Mesenchymal stem cell (in vitro differentiated cells and primary cell): ENCODE measurements around the gene GRAP2.

Source experiments
- DNase-seq: peaks from one replicate; pipeline ENCODE4 v3.0.0-alpha.2; 2013
- H2AFZ ChIP-seq: one replicate; pipeline ENCODE4 v1.6.1; 2013; ENCODE audit warnings: low read depth, mild to moderate bottlenecking, control low read depth, inconsistent platforms, low read length, moderate library complexity
- H2AK5ac ChIP-seq: 2 replicates; pipeline ENCODE4 v1.6.1; 2013; ENCODE audit warnings: low read length, moderate library complexity, mild to moderate bottlenecking, inconsistent platforms; ENCODE audit not compliant: severe bottlenecking
- H2BK120ac ChIP-seq: one replicate; pipeline ENCODE4 v1.6.1; 2013; ENCODE audit warnings: low read depth, mild to moderate bottlenecking, inconsistent platforms, low read length, moderate library complexity
- H2BK12ac ChIP-seq, 2 experiments: one replicate each; pipeline ENCODE4 v1.6.1; 2013; ENCODE audit warnings: inconsistent platforms in 2 of 2, low read length in 2 of 2, mild to moderate bottlenecking in 2 of 2, moderate library complexity in 2 of 2, control low read depth in 1 of 2
- H2BK15ac ChIP-seq: one replicate; pipeline ENCODE4 v1.6.1; 2013; ENCODE audit warnings: mild to moderate bottlenecking, low read depth, inconsistent platforms; ENCODE audit not compliant: poor library complexity, severe bottlenecking
- H2BK5ac ChIP-seq: 2 replicates; pipeline ENCODE4 v1.6.1; 2013; ENCODE audit warnings: low read depth, mild to moderate bottlenecking, low read length, control low read depth, inconsistent platforms; ENCODE audit not compliant: poor library complexity, severe bottlenecking
- H3K14ac ChIP-seq, 2 experiments: one replicate each; pipeline ENCODE4 v1.6.1; 2013; ENCODE audit warnings: inconsistent platforms in 2 of 2, low read length in 2 of 2, control low read depth in 1 of 2, mild to moderate bottlenecking in 1 of 2, moderate library complexity in 1 of 2
- H3K18ac ChIP-seq, 2 experiments: one replicate each; pipeline ENCODE4 v1.6.1; 2013; ENCODE audit warnings: inconsistent platforms in 2 of 2, low read length in 2 of 2, control low read depth in 1 of 2, low read depth in 1 of 2, mild to moderate bottlenecking in 1 of 2
- H3K23ac ChIP-seq, 2 experiments: one replicate each; pipeline ENCODE4 v1.6.1; 2013; ENCODE audit warnings: inconsistent platforms in 2 of 2, low read length in 2 of 2, mild to moderate bottlenecking in 2 of 2, moderate library complexity in 2 of 2, control low read depth in 1 of 2
- H3K27ac ChIP-seq: 2 replicates; pipeline ENCODE4 v1.5.1; 2013; ENCODE audit warnings: mild to moderate bottlenecking, moderate library complexity, low read length, control low read depth, inconsistent platforms; ENCODE audit not compliant: poor library complexity, severe bottlenecking
- H3K27me3 ChIP-seq, 2 experiments: 2 replicates each; pipeline versions ENCODE4 v1.6.1 to v1.7.0; 2013; ENCODE audit warnings: low read length in 2 of 2, mild to moderate bottlenecking in 2 of 2, moderate library complexity in 2 of 2, control low read depth in 1 of 2, inconsistent platforms in 1 of 2; ENCODE audit not compliant: control insufficient read depth in 1 of 2, insufficient read depth in 1 of 2
- H3K36me3 ChIP-seq, 2 experiments: 2 replicates each; pipeline versions ENCODE4 v1.6.1 to v1.7.0; 2013; ENCODE audit warnings: low read length in 2 of 2, control low read depth in 1 of 2, inconsistent platforms in 1 of 2, low read depth in 1 of 2, mild to moderate bottlenecking in 1 of 2; ENCODE audit not compliant: insufficient read depth in 2 of 2, control insufficient read depth in 1 of 2
- H3K4ac ChIP-seq, 2 experiments: one replicate each; pipeline ENCODE4 v1.6.1; 2013; ENCODE audit warnings: inconsistent platforms in 2 of 2, low read length in 2 of 2, mild to moderate bottlenecking in 2 of 2, moderate library complexity in 2 of 2, control low read depth in 1 of 2, low read depth in 1 of 2
- H3K4me1 ChIP-seq: 2 replicates; pipeline ENCODE4 v1.6.1; 2013; ENCODE audit warnings: low read depth, low read length, control low read depth; ENCODE audit not compliant: control insufficient read depth, insufficient read depth
- H3K4me2 ChIP-seq: 2 replicates; pipeline ENCODE4 v1.6.1; 2013; ENCODE audit warnings: low read length, mild to moderate bottlenecking, inconsistent platforms; ENCODE audit not compliant: poor library complexity, severe bottlenecking
- H3K4me3 ChIP-seq, 2 experiments: 2 replicates each; pipeline versions ENCODE4 v1.5.1 to v1.7.0; 2013; ENCODE audit warnings: low read length in 2 of 2, mild to moderate bottlenecking in 2 of 2, control low read depth in 1 of 2, low read depth in 1 of 2; ENCODE audit not compliant: insufficient read depth in 1 of 2
- H3K79me1 ChIP-seq: replicated peaks from 2 replicates; pipeline ENCODE4 v1.6.1; 2013; ENCODE audit warnings: mild to moderate bottlenecking, control low read depth, low read length, inconsistent platforms; ENCODE audit not compliant: poor library complexity, severe bottlenecking
- H3K9ac ChIP-seq: 2 replicates; pipeline ENCODE4 v1.7.0; 2013; ENCODE audit warnings: mild to moderate bottlenecking, low read length, moderate library complexity
- H3K9me3 ChIP-seq: 2 replicates; pipeline ENCODE4 v1.7.0; 2013; ENCODE audit warnings: mild to moderate bottlenecking, low read length; ENCODE audit not compliant: control insufficient read depth
- H4K8ac ChIP-seq: one replicate; pipeline ENCODE4 v1.6.1; 2013; ENCODE audit warnings: inconsistent platforms, mild to moderate bottlenecking, low read length, moderate library complexity
- H4K91ac ChIP-seq: one replicate; pipeline ENCODE4 v1.6.1; 2013; ENCODE audit warnings: mild to moderate bottlenecking, low read length, inconsistent platforms
- WGBS: methylation state at CpG from one replicate; pipeline ENCODE4 v1.1.7; 2013; ENCODE audit warnings: mixed read lengths; 5-methylcytosine and 5-hydroxymethylcytosine counted together

GRAP2 gene

DNA sequence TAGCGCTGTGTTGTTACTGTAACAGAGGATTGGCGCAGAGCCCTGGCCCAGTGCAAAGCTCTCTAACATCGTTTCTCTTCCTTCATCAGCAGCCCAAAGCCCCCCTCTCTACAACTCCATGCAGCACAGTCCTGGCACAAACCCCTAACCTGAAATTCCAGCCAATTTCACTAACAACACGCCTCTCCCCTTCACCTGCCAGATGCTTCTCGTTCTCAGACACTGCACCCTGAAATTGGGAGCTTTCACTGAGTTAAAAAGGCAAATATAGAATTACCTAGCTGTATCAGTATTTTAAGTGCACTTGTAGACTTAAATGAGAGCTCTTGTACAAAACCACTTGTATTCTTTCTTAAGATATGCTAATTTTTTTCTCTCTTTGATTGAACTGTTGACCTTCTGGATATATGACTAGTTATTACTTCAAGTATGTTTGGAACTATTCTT is 16.3 kb downstream of the GRAP2 start:
- Histone ChIP-seq H2BK120ac (no peak overlapping the region), H2BK5ac (no peak overlapping the region), H3K79me1 (no peaks in the 10 kb centered on the region), H4K91ac (no peak overlapping the region), H2AK5ac (no peak overlapping the region), H3K9ac (no peak overlapping the region), H3K4me1 (no peaks in the 10 kb centered on the region), H4K8ac (no peak overlapping the region), H3K27me3 (peaks cover 60 to 73% of the 10 kb centered on the region in 2 experiments), H2BK12ac (no peak overlapping the region), H2AFZ (no peak overlapping the region), H3K27ac (no peak overlapping the region), H3K36me3 (no peaks in the 10 kb centered on the region), H3K4me3 (no peak overlapping the region), H3K18ac (no peak overlapping the region), H3K4ac (no peak overlapping the region), H3K9me3 (no peaks in the 10 kb centered on the region), H3K23ac (no peak overlapping the region), H3K4me2 (no peak overlapping the region), H3K14ac (no peak overlapping the region), H2BK15ac (no peak overlapping the region)
- DNase-seq, result no peak
- 74% methylated on average over 4 of the region's 5 CpGs for WGBS

DNA sequence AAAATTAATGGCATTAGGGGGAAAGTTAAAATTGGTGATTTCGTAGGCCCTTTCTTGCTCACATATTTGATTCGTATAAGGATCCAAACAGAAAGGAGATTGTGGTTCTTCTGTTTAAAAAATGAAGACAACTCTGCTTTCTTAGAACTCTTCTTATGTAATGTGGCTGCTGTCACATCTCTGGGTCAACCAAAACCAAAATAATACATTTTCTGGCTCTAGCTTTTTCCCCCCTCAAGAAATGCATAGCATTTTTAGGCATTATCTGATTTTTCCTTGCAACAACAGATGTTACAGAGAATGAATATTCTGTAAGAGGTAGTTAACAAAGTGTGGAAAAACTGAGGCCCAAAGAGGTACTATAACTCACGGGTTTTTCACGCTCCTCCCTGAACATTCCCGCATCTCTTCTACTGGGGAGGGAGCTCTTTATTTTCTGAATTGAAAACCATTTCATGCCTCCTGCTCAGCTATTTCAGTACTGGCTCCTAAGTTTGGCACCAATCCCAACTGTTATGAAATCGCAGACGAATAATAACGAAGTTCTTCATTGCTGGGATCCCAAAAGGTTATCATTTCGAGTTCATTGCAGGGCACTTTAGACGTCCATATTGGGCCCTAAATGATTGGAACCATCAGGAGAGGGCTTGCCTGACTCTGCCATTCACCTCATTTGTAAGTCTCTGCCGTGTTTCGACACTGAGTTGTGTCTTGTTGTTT is 17.1 kb downstream of the GRAP2 start:
- no peak overlapping the region for H2BK12ac ChIP-seq
- H3K4ac ChIP-seq, result no peak overlapping the region
- no peaks in the 10 kb centered on the region for H3K9me3 ChIP-seq
- H3K4me2 ChIP-seq, result no peak overlapping the region
- H3K14ac ChIP-seq, result no peak overlapping the region
- no peak overlapping the region for H2AK5ac ChIP-seq
- H3K79me1 ChIP-seq, result no peaks in the 10 kb centered on the region
- H3K36me3 ChIP-seq, result no peaks in the 10 kb centered on the region
- no peak overlapping the region for H2AFZ ChIP-seq
- H3K27me3 ChIP-seq, result peaks cover 61 to 74% of the 10 kb centered on the region in 2 experiments
- no peak overlapping the region for H3K23ac ChIP-seq
- H3K27ac ChIP-seq, result no peak overlapping the region
- H3K9ac ChIP-seq, result no peak overlapping the region
- H2BK120ac ChIP-seq, result no peak overlapping the region
- no peak overlapping the region for H4K91ac ChIP-seq
- no peak overlapping the region for H4K8ac ChIP-seq
- no peak for DNase-seq
- no peak overlapping the region for H2BK5ac ChIP-seq
- no peak overlapping the region for H3K18ac ChIP-seq
- 79% methylated on average over 9 of the region's 12 CpGs for WGBS
- H3K4me1 ChIP-seq, result no peaks in the 10 kb centered on the region
- H3K4me3 ChIP-seq, result no peak overlapping the region
- H2BK15ac ChIP-seq, result no peak overlapping the region

DNA sequence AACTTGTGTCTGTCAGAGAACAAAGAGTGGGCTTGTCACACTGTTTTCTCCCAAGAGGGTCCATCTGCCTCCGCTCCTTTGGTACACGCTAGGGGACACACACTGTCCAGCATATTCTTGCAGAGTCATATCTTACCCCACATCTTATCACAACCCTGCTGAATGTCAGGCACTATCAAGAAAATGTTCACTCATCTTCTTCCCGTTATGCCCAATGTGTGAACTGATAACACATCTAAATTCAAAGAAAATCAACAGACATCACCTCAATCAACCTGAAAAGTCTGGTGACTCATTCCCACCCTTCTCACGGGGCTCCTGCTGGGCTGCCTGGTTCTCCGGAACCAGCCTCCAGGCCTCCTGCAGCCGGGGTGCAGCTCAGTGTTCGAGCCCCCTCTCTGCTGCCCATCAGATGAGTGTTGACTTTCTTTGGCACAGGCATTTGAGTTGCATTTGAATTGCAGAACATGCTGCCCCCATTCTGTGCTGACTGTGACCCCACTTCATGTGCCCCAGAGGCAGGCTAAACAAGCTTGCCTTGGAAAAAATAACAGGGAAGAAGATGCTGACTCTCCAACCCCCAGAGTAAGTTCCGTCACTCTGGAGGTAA is 19.4 kb downstream of the GRAP2 start:
- Histone ChIP-seq H4K91ac (no peak overlapping the region), H2AFZ (no peak overlapping the region), H2BK12ac (no peak overlapping the region), H2BK5ac (no peak overlapping the region), H2BK120ac (no peak overlapping the region), H3K27me3 (peaks cover 55 to 74% of the 10 kb centered on the region in 2 experiments), H3K4me2 (no peak overlapping the region), H3K18ac (no peak overlapping the region), H3K4me3 (no peak overlapping the region), H3K27ac (no peak overlapping the region), H3K9ac (no peak overlapping the region), H3K79me1 (no peaks in the 10 kb centered on the region), H3K14ac (no peak overlapping the region), H3K23ac (no peak overlapping the region), H2AK5ac (no peak overlapping the region), H3K4me1 (no peaks in the 10 kb centered on the region), H2BK15ac (no peak overlapping the region), H3K9me3 (no peaks in the 10 kb centered on the region), H4K8ac (no peak overlapping the region), H3K4ac (no peak overlapping the region), H3K36me3 (no peaks in the 10 kb centered on the region)
- DNase-seq, result no peak
- WGBS, result 77% methylated on average over 8 of the region's 8 CpGs

DNA sequence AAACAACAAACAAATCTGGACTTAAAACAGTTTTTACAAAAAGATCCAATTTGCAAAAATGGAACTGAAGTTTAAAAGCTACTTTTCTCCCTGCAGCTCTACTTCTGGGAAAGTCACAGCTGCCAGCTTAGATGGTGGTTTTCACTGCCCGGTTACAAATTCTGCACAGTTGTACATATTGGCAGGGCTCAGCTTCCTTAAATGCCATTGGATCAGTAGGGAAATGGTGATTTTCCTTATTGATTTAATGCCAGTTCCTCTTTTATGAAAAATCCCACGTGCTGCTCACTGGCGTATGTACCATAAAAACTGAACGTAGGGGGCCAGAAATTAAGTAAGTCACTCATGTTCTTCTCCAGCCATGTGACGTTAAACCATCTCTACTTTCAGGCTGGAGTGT is 22.8 kb downstream of the GRAP2 start:
- H3K14ac ChIP-seq, result no peak overlapping the region
- no peak overlapping the region for H3K4me2 ChIP-seq
- no peak overlapping the region for H3K18ac ChIP-seq
- H2AK5ac ChIP-seq, result no peak overlapping the region
- no peak overlapping the region for H3K23ac ChIP-seq
- H3K4me3 ChIP-seq, result no peak overlapping the region
- no peaks in the 10 kb centered on the region for H3K36me3 ChIP-seq
- H3K27ac ChIP-seq, result no peak overlapping the region
- no peak overlapping the region for H4K91ac ChIP-seq
- no peak overlapping the region for H3K9ac ChIP-seq
- H4K8ac ChIP-seq, result no peak overlapping the region
- no peaks in the 10 kb centered on the region for H3K4me1 ChIP-seq
- peaks cover 66 to 81% of the 10 kb centered on the region in 2 experiments for H3K27me3 ChIP-seq
- H3K4ac ChIP-seq, result no peak overlapping the region
- WGBS, result 98% methylated on average over 5 of the region's 5 CpGs
- no peak overlapping the region for H2BK120ac ChIP-seq
- no peak overlapping the region for H2BK5ac ChIP-seq
- no peak for DNase-seq
- H2BK12ac ChIP-seq, result no peak overlapping the region
- H3K9me3 ChIP-seq, result no peaks in the 10 kb centered on the region
- H2AFZ ChIP-seq, result no peak overlapping the region
- no peaks in the 10 kb centered on the region for H3K79me1 ChIP-seq
- H2BK15ac ChIP-seq, result no peak overlapping the region
